Measurements from ENCODE around the gene OR2J2.
"Not testable (repeated sequence)": the region's sequence is repeated elsewhere in the genome, so short reads cannot be mapped to it uniquely, and the experiment has no call there.

DNA sequence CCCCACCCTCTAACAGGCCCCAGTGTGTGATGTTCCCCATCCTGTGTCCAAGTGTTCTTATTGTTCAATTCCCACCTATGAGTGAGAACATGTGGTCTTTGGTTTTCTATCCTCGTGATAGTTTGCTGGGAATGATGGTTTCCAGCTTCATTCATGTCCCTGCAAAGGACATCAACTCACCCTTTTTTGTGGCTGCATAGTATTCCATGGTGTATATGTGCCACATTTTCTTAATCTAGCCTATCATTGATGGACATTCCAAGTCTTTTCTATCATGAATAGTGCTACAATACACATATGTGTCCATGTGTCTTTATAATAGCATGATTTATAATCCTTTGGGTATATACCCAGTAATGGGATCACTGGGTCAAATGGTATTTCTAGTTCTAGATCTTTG lies 15.5 kb upstream of the OR2J2 start:
- TF ChIP-seq, protein P1, sequence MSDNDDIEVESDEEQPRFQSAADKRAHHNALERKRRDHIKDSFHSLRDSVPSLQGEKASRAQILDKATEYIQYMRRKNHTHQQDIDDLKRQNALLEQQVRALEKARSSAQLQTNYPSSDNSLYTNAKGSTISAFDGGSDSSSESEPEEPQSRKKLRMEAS (IDR thresholded peaks at IDR 0.05; ENCODE audit: insufficient read depth, insufficient read length): not testable (repeated sequence)
- TF ChIP-seq, protein P2, sequence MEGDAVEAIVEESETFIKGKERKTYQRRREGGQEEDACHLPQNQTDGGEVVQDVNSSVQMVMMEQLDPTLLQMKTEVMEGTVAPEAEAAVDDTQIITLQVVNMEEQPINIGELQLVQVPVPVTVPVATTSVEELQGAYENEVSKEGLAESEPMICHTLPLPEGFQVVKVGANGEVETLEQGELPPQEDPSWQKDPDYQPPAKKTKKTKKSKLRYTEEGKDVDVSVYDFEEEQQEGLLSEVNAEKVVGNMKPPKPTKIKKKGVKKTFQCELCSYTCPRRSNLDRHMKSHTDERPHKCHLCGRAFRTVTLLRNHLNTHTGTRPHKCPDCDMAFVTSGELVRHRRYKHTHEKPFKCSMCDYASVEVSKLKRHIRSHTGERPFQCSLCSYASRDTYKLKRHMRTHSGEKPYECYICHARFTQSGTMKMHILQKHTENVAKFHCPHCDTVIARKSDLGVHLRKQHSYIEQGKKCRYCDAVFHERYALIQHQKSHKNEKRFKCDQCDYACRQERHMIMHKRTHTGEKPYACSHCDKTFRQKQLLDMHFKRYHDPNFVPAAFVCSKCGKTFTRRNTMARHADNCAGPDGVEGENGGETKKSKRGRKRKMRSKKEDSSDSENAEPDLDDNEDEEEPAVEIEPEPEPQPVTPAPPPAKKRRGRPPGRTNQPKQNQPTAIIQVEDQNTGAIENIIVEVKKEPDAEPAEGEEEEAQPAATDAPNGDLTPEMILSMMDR (IDR thresholded peaks at IDR 0.05; ENCODE audit: extremely low read depth in 1 of 2, insufficient read depth in 1 of 2, low read depth in 1 of 2, low read length in 2 of 2): not testable (repeated sequence)
- TF ChIP-seq POLR2A (IDR thresholded peaks at IDR 0.05; ENCODE audit: low read depth, low read length); POLR2AphosphoS5 (IDR thresholded peaks at IDR 0.05; ENCODE audit: insufficient read depth, low read depth, low read length); EZH2 (IDR thresholded peaks at IDR 0.05; ENCODE audit: borderline replicate concordance, low read depth, low read length, severe bottlenecking); MYC (IDR thresholded peaks at IDR 0.05; ENCODE audit: low read depth, low read length); GATA2 (IDR thresholded peaks at IDR 0.05; ENCODE audit: insufficient read depth, insufficient read length, low read depth, low read length): not testable (repeated sequence)
